Measurements from ENCODE around the gene SPTBN4.

Gene SPTBN4

GRCh38 chr19:40464059-40465024 is 2.5 kb upstream of the SPTBN4 start:
- H3K27ac ChIP-seq, result peak overlapping the region; percentile 85
- TF ChIP-seq, protein P1, sequence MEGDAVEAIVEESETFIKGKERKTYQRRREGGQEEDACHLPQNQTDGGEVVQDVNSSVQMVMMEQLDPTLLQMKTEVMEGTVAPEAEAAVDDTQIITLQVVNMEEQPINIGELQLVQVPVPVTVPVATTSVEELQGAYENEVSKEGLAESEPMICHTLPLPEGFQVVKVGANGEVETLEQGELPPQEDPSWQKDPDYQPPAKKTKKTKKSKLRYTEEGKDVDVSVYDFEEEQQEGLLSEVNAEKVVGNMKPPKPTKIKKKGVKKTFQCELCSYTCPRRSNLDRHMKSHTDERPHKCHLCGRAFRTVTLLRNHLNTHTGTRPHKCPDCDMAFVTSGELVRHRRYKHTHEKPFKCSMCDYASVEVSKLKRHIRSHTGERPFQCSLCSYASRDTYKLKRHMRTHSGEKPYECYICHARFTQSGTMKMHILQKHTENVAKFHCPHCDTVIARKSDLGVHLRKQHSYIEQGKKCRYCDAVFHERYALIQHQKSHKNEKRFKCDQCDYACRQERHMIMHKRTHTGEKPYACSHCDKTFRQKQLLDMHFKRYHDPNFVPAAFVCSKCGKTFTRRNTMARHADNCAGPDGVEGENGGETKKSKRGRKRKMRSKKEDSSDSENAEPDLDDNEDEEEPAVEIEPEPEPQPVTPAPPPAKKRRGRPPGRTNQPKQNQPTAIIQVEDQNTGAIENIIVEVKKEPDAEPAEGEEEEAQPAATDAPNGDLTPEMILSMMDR (conservative IDR thresholded peaks at IDR 0.05; ENCODE audit: low read depth), result peak; percentile 78
- peak; percentile 67 for DNase-seq (ENCODE audit: low spot score)
- ChIA-PET POLR2A (ENCODE audit: low non-redundant PET) (interaction anchor here (1.2 kb wide), 1 partner anchor 21 kb away, joined by 3 read pairs; no protein-coding TSS in a partner anchor), CTCF (interaction anchor here (0.5 to 1.9 kb wide), 10 partner anchors 13 to 138 kb away, joined by 3 to 10 read pairs (median 4); partner anchors contain the start of gene LTBP4)

DNA sequence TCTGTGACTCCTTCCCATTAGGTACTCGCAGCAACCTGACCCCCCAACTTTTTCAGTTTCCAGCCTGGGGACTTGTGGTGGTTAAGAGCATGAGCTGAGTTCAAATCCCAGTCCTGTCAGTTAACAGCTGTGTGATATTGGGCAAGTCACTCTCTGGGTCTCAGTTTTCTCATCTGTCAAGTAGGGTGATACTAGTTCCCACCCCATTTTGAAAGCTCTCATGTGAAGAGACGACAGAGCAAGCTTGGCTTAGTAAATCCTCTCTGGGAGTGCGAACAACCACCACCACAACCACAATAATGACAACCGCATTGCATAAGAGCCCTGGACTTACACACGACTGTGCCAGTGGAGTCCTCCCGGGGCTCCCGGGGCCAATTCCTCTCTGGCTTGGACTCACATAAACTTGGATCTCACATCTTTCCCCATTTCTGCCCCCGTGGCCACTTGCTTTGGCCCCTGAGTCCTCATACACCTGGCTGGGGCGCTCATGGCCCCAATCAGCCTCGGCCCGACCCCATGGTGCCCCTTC is 1.7 kb upstream of the SPTBN4 start:
- ChIA-PET POLR2A (ENCODE audit: low non-redundant PET) (interaction anchor here (1.2 kb wide), 1 partner anchor 22 kb away, joined by 3 read pairs; no protein-coding TSS in a partner anchor), CTCF (interaction anchor here (0.5 to 1.7 kb wide), 8 partner anchors 12 to 160 kb away, joined by 3 to 10 read pairs (median 4); no protein-coding TSS in a partner anchor)
- DNase-seq (ENCODE audit: low spot score), result no peak
- peak overlapping the region; percentile 85 for H3K27ac ChIP-seq
- TF ChIP-seq, protein P1 (conservative IDR thresholded peaks at IDR 0.05; ENCODE audit: low read depth), result no peak

DNA sequence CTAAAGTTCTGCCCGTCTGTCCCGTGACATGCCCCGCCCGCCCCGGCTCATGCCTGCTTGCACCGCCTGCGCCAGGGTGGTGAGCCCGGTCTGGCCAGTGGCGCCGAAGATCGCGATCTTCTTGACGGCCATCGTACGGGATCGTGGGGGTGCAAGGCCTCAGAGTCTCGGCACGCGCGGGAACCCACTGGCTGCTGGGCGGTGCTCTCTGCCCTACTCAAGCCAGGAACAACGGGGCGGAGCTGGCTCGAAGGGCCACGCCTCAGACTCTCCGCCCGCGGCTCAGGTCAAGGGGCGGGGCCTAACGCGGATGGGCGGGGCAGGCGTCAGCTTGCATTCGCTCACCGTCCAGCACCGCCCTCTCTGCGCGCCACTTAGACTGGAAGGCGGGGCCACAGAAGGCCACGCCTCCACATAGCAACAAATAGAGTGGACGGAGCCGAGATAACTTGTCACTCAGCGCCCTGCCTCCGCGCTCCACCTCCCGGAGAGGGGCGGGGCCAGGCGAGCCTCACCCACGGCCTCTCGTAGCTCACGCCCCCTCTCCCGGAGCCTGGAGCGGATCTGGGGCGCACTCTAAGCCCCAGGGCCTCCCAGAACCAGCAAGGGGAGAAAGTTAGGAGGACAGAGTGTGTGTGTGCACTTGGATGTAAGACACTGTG is 1.1 kb upstream of the SPTBN4 start, which contains the start of gene BLVRB:
Gene BLVRB, minus strand, starts transcription at position 189 of the 662 bp plus-strand sequence. Its CDS starts 57 bp downstream, at position 132.
- peak within 1 kb of the TSS; percentile 85 for H3K27ac ChIP-seq
- POLR2A ChIA-PET (ENCODE audit: low non-redundant PET), result interaction anchor here (0.5 to 1.0 kb wide), 2 partner anchors 45 to 188 kb away, joined by 3 read pairs; no protein-coding TSS in a partner anchor
- TF ChIP-seq, protein P1 (conservative IDR thresholded peaks at IDR 0.05; ENCODE audit: low read depth), result no peak

GRCh38 chr19:40466219-40466984 is 399 bp upstream of the SPTBN4 start:
- CTCF ChIA-PET, result no interaction called here
- TF ChIP-seq, protein P1 (conservative IDR thresholded peaks at IDR 0.05; ENCODE audit: low read depth), result no peak
- POLR2A ChIA-PET (ENCODE audit: low non-redundant PET), result interaction anchor here (0.5 to 1.0 kb wide), 2 partner anchors 45 to 187 kb away, joined by 3 read pairs; no protein-coding TSS in a partner anchor
- peak overlapping the region; percentile 85; the same call in 1 of the 2 replicates for H3K27ac ChIP-seq
- no peak for DNase-seq (ENCODE audit: low spot score)

More for the DNA sequence above, 1.1 kb upstream of the SPTBN4 start, which contains the start of gene BLVRB:
- DNase-seq (ENCODE audit: low spot score), result peak; percentile 97
- CTCF ChIA-PET, result interaction anchor here (0.5 to 1.2 kb wide), 5 partner anchors 16 to 160 kb away, joined by 3 to 4 read pairs (median 3); no protein-coding TSS in a partner anchor

- TF ChIP-seq, protein P1 (conservative IDR thresholded peaks at IDR 0.05; ENCODE audit: low read depth), result no peak
- ChIA-PET POLR2A (ENCODE audit: low non-redundant PET) (interaction anchor here (0.6 kb wide), 1 partner anchor 31 kb away, joined by 6 read pairs; no protein-coding TSS in a partner anchor), CTCF (no interaction called here)
- no peak overlapping the region for H3K27ac ChIP-seq
- DNase-seq (ENCODE audit: low spot score), result no peak
These were observed 2.2 kb downstream of the SPTBN4 start for GRCh38 chr19:40469011-40469410.

Measured in RWPE1 (cell line).